GM18870 (cell line): ENCODE measurements around the gene MBD2.
"Not testable (repeated sequence)": the region's sequence is repeated elsewhere in the genome, so short reads cannot be mapped to it uniquely, and the experiment has no call there.

Experiments used
- ATAC-seq: cut with Tn5 transposase; IDR thresholded peaks from one replicate; pipeline ENCODE4 v1.9.1; 2021; ENCODE audit warnings: moderate library complexity; ENCODE audit not compliant: unreplicated experiment

The MBD2 gene

DNA sequence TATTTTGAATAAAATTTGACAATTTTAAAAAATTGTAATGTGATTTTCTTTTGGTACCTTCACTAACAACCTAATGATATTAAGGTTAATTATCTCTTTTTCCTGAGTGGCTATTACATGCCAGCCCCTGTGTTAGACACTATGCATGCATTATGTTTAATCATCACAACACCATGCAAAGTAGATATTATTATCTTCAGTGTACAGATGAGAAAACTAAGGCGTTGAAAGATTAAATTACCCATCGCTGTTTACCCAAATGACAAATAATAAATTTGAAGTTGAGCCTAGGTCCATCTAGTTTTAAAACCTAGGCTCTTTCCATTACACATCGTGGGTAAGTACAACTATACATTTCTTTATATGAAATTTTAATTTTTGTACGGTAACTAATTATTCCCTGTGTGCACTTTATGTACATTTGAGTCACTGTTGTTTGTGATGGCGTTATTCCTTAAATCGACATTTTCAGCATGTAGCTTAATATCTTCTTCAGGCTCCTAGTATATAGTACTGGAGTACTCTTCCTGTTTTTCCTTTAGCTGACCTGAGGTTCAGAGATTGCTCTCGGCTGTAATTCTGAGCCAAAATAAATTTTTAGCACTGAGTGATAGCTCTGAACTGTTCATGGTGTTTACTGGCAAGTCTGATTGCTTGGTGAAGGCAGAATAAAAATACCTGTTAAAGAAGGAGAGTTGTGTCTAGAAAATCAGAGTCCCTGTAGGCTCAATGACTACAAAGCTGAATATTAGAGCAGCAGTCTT lies 13.9 kb upstream of the MBD2 start:
- ATAC-seq: no peak

DNA sequence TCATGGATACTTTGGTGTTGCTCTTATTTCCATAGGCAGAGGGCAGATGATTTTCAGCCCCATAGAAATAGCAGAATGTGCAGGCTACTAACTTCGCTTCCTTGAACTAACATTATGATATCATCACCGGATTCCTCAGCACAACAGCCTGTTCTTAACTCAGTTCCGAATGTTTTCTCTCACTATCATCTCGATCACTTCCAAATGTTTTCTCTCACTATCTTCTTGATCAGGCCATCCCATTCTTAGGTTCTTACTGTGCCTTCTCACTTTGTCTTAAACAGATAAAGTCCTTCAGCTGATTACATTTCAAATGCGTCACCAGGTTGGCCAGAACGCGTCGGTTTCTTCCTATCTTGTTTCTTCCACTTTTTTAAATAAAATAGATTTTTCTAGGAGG lies 11.4 kb upstream of the MBD2 start:
- no peak for ATAC-seq

DNA sequence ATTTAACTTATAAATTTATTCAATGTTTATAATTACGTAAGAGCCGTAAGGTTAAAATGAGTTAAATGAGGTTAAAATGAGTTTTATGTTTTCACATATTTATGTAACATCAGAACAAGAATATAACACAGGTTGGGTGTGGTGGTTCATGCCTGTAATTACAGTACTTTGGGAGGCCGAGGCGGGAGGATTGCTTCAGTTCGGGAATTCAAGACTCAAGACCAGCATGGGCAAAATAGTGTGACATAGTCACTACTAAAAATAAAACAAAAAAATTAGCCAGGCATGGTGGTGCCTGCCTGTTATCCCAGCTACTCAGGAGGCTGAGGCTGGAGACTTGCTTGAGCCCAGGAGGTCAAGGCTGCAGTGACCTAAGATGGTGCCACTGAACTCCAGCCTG lies 9.3 kb upstream of the MBD2 start:
- ATAC-seq: no peak

DNA sequence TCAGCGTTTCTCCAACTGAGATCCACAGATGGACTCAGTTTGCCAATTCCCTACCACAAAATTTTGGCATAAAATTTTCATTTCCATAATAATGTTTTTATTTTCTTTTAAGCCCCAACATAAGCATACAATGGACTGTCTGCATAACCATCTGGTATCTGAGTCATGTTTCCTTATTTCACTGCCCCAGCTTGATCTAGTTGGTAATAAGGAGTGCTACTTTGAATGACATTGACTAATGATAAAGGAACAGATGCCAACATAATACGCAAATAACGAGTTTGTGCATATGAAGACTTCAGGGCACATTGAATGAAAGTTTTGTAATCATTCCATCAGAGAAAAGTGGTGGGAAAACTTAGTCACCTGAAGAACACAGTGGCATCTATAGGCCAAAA lies 8.8 kb upstream of the MBD2 start:
- no peak for ATAC-seq

DNA sequence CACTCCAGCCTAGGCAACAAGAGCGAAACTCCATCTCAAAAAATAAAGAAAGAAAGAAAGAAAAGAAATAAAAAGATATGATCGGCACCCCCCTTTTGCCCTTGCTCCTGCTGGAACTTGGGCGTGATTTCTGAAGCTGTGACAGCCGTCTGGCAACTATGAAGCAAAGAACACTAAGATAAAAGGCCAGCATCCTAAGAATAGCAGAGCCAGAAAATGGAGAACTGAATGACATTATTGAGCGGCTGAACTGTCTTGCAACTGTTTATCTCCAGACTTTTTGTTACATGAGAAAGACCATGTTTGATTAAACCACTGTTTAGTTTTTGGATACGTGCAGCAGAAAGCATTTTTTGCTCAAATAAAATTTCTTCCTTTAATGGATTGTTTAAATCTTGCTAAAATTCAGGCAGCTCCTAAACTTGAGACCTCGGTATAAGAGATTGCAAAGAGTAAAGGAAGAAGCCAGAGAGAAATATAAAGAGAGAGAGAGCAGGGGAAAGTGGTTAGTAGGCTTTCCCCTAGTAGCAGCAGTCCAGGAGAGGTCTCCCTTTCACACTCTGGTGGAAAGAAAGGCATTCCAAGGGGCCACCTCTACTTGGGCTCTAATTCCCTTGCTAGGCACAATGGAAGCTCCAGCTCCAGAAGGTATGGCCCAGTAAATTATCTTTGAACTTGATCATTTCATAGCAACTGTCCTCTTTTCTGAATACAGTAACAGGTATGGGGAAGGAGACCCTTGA lies 8.2 kb upstream of the MBD2 start:
- ATAC-seq: no peak

DNA sequence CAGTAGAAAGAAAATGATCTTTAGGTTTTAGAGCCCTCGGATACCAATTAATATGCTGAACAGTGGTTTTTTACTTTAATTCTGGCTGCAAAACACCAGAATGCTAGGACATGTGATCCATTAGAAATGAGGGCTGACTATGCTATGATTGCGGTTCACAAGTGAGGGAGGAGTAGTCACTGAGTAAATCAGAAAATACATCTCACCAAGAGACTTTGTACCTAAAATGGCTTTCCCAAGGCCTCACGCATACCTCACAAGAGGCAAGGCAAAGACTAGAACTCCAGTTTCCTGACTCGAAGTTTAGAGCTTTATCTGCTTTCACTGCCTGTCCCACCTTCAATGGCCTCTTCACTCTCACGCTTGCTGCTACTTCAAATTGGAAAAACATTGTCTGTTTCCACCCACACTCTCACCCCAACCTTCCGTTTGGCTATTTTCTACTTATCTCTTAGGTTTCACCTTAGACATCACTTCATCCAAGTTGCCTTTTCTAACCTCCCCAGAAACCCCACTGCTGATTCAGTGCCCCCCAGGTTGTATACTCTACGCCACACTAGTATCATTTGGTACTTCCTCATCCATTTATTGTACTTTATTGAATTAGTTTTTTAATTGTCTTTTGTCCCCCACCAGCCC lies 5.1 kb upstream of the MBD2 start:
- no peak for ATAC-seq

- ATAC-seq: no peak
These were observed 3.9 kb upstream of the MBD2 start for GRCh38 chr18:54228364-54228763.

- peak; percentile 28 for ATAC-seq
These were observed 764 bp downstream of the MBD2 start for GRCh38 chr18:54223568-54224241.

GRCh38 chr18:54222922-54223567 lies 1.4 kb downstream of the MBD2 start:
- ATAC-seq: peak; percentile 55

GRCh38 chr18:54220406-54220805 lies 4.1 kb downstream of the MBD2 start:
- ATAC-seq: no peak

DNA sequence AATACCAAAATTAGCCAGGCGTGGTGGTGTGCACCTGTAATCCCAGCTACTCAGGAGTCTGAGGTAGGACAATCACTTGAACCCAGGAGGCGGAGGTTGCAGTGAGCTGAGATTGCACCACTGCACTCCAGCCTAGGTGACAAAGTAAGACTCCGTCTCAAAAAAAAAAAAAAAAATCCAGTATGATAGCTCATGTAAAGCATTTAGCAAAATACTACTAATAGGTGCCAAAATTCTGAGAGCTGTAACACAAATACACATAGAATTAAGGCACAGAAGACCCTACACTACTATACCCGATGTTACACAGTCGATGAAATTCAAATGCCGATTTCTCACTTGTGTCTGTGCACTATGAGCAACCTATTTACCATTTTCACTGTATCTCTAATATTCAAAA lies 5.7 kb downstream of the MBD2 start:
- ATAC-seq: not testable (repeated sequence)

DNA sequence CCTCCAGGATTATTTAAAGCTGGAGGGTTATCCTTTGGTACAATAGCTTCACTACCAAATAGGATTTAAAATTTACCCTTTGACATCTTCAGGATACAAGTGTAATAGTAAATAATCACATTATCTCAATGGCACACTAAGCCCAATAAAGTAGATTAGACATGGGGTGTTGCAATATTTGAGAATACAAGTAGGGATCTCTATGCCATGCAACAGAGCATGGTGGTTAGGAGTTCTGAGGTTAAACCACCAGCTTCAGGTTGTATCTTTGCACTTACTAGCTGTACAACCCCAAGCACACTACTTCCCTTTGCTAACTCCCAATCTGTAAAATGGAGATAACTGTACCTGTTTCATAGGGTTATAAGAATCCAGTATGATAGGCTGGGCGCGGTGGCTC lies 6.2 kb downstream of the MBD2 start:
- no peak for ATAC-seq

- peak; percentile 40 for ATAC-seq
These were observed 6.8 kb downstream of the MBD2 start for GRCh38 chr18:54217624-54218023.

- no peak for ATAC-seq
These were observed 9.4 kb downstream of the MBD2 start for GRCh38 chr18:54215069-54215468.

DNA sequence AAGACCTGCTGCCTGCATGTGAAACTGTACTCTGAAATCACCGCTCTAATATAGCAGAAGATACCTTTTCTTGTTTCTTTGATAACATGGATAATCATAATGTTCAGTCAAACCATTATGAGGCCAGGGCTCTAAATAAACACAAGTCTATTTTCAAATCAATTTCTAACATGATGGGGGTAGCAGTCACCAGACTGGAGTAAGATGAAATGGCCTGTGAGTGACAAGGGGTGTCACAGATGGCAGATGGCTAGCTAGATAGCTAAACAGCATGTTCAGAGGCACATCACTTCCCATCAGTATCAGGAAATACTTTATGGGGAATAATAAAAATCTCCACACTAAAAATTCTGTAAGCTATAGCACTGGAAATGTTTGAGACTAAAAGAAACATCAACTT lies 14.0 kb downstream of the MBD2 start:
- ATAC-seq: peak; percentile 19

DNA sequence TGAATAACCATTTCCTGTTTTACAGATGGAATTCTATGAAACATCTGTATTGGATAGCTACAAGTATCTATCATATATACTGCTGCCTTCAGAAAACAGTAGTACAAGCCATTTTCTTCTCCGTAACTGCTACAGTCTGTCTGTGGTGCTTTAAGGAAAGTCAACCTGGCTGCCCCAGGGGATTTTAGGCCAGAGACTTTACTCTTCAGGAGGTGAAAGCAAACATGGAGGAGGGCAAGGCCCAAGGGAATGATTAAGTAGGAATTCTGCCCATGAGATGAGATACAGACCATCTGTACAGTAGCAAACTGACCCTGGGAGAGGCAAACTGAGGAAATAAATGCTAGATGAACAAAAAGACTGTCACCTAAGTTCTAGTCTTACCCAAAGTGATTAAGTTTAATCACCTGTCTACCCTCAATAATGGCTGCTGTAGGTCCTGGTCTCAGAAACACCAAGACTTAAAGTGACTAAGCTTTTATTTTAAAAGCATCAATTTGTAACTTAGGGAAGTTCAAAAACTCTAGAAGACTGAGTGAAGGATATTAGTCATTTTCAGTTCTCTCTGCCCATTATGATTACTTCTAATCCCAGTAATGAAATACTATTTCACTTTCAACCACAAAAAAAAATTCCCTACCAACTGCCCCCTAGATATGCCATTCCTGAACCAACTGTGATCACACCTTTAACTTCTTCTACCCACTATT lies 14.8 kb downstream of the MBD2 start:
- ATAC-seq: peak; percentile 93

- no peak for ATAC-seq
These were observed 18.0 kb downstream of the MBD2 start for GRCh38 chr18:54206447-54206846.

GRCh38 chr18:54205959-54206358 lies 18.5 kb downstream of the MBD2 start:
- no peak for ATAC-seq

GRCh38 chr18:54205448-54205847 lies 19.0 kb downstream of the MBD2 start:
- ATAC-seq: not testable (repeated sequence)

GRCh38 chr18:54204883-54205282 lies 19.6 kb downstream of the MBD2 start:
- ATAC-seq: no peak
